Activated naive CD4-positive, alpha-beta T cell treated with anti-CD3 and anti-CD28 coated beads for 36 hours (primary cell): ENCODE results near the gene PGM5. TPM values are rescaled to one million over a fixed set of nuclear protein-coding genes. Genes with fewer than 3 reads are reported as not detected.
"Not testable (repeated sequence)": the region's sequence is repeated elsewhere in the genome, so short reads cannot be mapped to it uniquely, and the experiment has no call there.

Source experiments
- CTCF ChIA-PET: fragments of 350-600 bp; sonication (Branson Sonifier 250); formaldehyde crosslinking; loops from one replicate; lab custom pipeline; 2021; ENCODE audit warnings: antibody characterized with exemption; lab: Charles Lee
- DNase-seq: peaks from one replicate; pipeline ENCODE4 v3.0.0-alpha.2; 2020
- H3K27ac Mint-ChIP-seq: one replicate; pipeline ENCODE4 v1.8.0; 2021; ENCODE audit warnings: mild to moderate bottlenecking, mixed read lengths
- H3K27me3 Mint-ChIP-seq: one replicate; pipeline ENCODE4 v1.8.0; 2021; ENCODE audit warnings: low read depth, mixed read lengths
- H3K36me3 Mint-ChIP-seq: one replicate; pipeline ENCODE4 v1.8.0; 2021; ENCODE audit warnings: low read depth, mixed read lengths
- H3K4me1 Mint-ChIP-seq: one replicate; pipeline ENCODE4 v1.8.0; 2021; ENCODE audit warnings: low read depth, mixed read lengths
- H3K4me3 Mint-ChIP-seq: one replicate; pipeline ENCODE4 v1.8.0; 2021; ENCODE audit warnings: mild to moderate bottlenecking, moderate library complexity, mixed read lengths
- H3K9me3 Mint-ChIP-seq: one replicate; pipeline ENCODE4 v1.8.0; 2021; ENCODE audit warnings: mixed read lengths
- intact Hi-C: fragments of 100-400 bp; cut with micrococcal nuclease; formaldehyde crosslinking; loops from one replicate; pipeline ENCODE4 v1.15.1; 2023
- total RNA-seq, 2 experiments: library from RNA; stranded (reverse); gene quantifications; one replicate each; pipeline ENCODE4 v1.2.3, GENCODE V29; 2021

The PGM5 gene
- total RNA-seq, 2 experiments from 2014 or later = not detected

GRCh38 chr9:68342265-68343025, 14.0 kb upstream of the PGM5 start:
- H3K9me3 Mint-ChIP-seq, H3K4me1 Mint-ChIP-seq, DNase-seq, intact Hi-C loops, H3K36me3 Mint-ChIP-seq, H3K27me3 Mint-ChIP-seq, H3K4me3 Mint-ChIP-seq, H3K27ac Mint-ChIP-seq: not testable (repeated sequence)
- CTCF ChIA-PET = interaction anchor here (0.7 kb wide), 1 partner anchor 219 kb away, joined by 3 read pairs; no protein-coding TSS in a partner anchor

- CTCF ChIA-PET = interaction anchor here (0.7 kb wide), 2 partner anchors 217 to 218 kb away, joined by 3 to 6 read pairs; no protein-coding TSS in a partner anchor
- H3K27me3 Mint-ChIP-seq, H3K36me3 Mint-ChIP-seq, H3K4me1 Mint-ChIP-seq, H3K27ac Mint-ChIP-seq, H3K4me3 Mint-ChIP-seq, DNase-seq, intact Hi-C loops, H3K9me3 Mint-ChIP-seq: not testable (repeated sequence)
Measured at GRCh38 chr9:68343242-68343641, 13.2 kb upstream of the PGM5 start.

- CTCF ChIA-PET, H3K27me3 Mint-ChIP-seq, H3K9me3 Mint-ChIP-seq, H3K4me1 Mint-ChIP-seq, DNase-seq, H3K36me3 Mint-ChIP-seq, H3K27ac Mint-ChIP-seq, intact Hi-C loops, H3K4me3 Mint-ChIP-seq: not testable (repeated sequence)
Measured at GRCh38 chr9:68343992-68344391, 12.4 kb upstream of the PGM5 start.

- H3K36me3 Mint-ChIP-seq, H3K9me3 Mint-ChIP-seq, H3K4me3 Mint-ChIP-seq, DNase-seq, H3K27ac Mint-ChIP-seq, CTCF ChIA-PET, H3K4me1 Mint-ChIP-seq: not testable (repeated sequence)
- intact Hi-C loops = loop anchor here (10.0 kb wide), 1 partner anchor 203 kb away; no protein-coding TSS in a partner anchor
- H3K27me3 Mint-ChIP-seq = peaks cover 15% of the 10 kb centered on the region
Measured at GRCh38 chr9:68351689-68352088, 4.7 kb upstream of the PGM5 start.

- DNase-seq, H3K4me1 Mint-ChIP-seq, H3K9me3 Mint-ChIP-seq, CTCF ChIA-PET, H3K27ac Mint-ChIP-seq, H3K36me3 Mint-ChIP-seq: not testable (repeated sequence)
- intact Hi-C loops = loop anchor here (10.0 kb wide), 1 partner anchor 199 kb away; no protein-coding TSS in a partner anchor
- peak overlapping the region; percentile 49 for H3K4me3 Mint-ChIP-seq
- H3K27me3 Mint-ChIP-seq = peaks cover 22% of the 10 kb centered on the region
Measured at GRCh38 chr9:68355993-68356379, 425 bp upstream of the PGM5 start.

- H3K4me3 Mint-ChIP-seq, DNase-seq, H3K27ac Mint-ChIP-seq, H3K9me3 Mint-ChIP-seq, H3K4me1 Mint-ChIP-seq, H3K36me3 Mint-ChIP-seq, CTCF ChIA-PET: not testable (repeated sequence)
- peaks cover 22% of the 10 kb centered on the region for H3K27me3 Mint-ChIP-seq
- intact Hi-C loops = loop anchor here (10.0 kb wide), 1 partner anchor 198 kb away; no protein-coding TSS in a partner anchor
Measured at GRCh38 chr9:68357119-68357714, 806 bp downstream of the PGM5 start.

- H3K27ac Mint-ChIP-seq, H3K9me3 Mint-ChIP-seq, intact Hi-C loops, H3K27me3 Mint-ChIP-seq, H3K4me1 Mint-ChIP-seq, H3K36me3 Mint-ChIP-seq, H3K4me3 Mint-ChIP-seq, CTCF ChIA-PET: not testable (repeated sequence)
- peak; percentile 19 for DNase-seq
Measured at GRCh38 chr9:68366933-68367547, 10.6 kb downstream of the PGM5 start.

- H3K27ac Mint-ChIP-seq, intact Hi-C loops, H3K4me1 Mint-ChIP-seq, DNase-seq, H3K27me3 Mint-ChIP-seq, H3K9me3 Mint-ChIP-seq, CTCF ChIA-PET, H3K4me3 Mint-ChIP-seq, H3K36me3 Mint-ChIP-seq: not testable (repeated sequence)
Measured at GRCh38 chr9:68375789-68376188, 19.4 kb downstream of the PGM5 start.

GRCh38 chr9:68377723-68378122, 21.3 kb downstream of the PGM5 start:
- H3K36me3 Mint-ChIP-seq, H3K27me3 Mint-ChIP-seq, H3K9me3 Mint-ChIP-seq, H3K4me1 Mint-ChIP-seq, DNase-seq, H3K4me3 Mint-ChIP-seq, intact Hi-C loops, H3K27ac Mint-ChIP-seq, CTCF ChIA-PET: not testable (repeated sequence)

GRCh38 chr9:68383894-68384293, 27.5 kb downstream of the PGM5 start:
- H3K9me3 Mint-ChIP-seq, CTCF ChIA-PET, intact Hi-C loops, H3K27me3 Mint-ChIP-seq, H3K4me3 Mint-ChIP-seq, DNase-seq, H3K4me1 Mint-ChIP-seq, H3K36me3 Mint-ChIP-seq, H3K27ac Mint-ChIP-seq: not testable (repeated sequence)

GRCh38 chr9:68389558-68389957, 33.1 kb downstream of the PGM5 start:
- intact Hi-C loops = not testable (repeated sequence)

GRCh38 chr9:68390737-68391136, 34.3 kb downstream of the PGM5 start:
- DNase-seq, H3K27me3 Mint-ChIP-seq, H3K9me3 Mint-ChIP-seq, H3K27ac Mint-ChIP-seq, H3K4me1 Mint-ChIP-seq, intact Hi-C loops, CTCF ChIA-PET, H3K4me3 Mint-ChIP-seq, H3K36me3 Mint-ChIP-seq: not testable (repeated sequence)

More at GRCh38 chr9:68389558-68389957, 33.1 kb downstream of the PGM5 start:
- H3K9me3 Mint-ChIP-seq, H3K27me3 Mint-ChIP-seq, H3K4me3 Mint-ChIP-seq, H3K27ac Mint-ChIP-seq, CTCF ChIA-PET, DNase-seq, H3K36me3 Mint-ChIP-seq, H3K4me1 Mint-ChIP-seq: not testable (repeated sequence)
